HG03064 (cell line): ENCODE results near the gene OSBPL9.
"Not testable (repeated sequence)": the region's sequence is repeated elsewhere in the genome, so short reads cannot be mapped to it uniquely, and the experiment has no call there.

Experiments
- ATAC-seq: cut with Tn5 transposase; IDR thresholded peaks from one replicate; pipeline ENCODE4 v1.9.1; 2021; ENCODE audit warnings: low read depth; ENCODE audit not compliant: unreplicated experiment

The OSBPL9 gene

DNA sequence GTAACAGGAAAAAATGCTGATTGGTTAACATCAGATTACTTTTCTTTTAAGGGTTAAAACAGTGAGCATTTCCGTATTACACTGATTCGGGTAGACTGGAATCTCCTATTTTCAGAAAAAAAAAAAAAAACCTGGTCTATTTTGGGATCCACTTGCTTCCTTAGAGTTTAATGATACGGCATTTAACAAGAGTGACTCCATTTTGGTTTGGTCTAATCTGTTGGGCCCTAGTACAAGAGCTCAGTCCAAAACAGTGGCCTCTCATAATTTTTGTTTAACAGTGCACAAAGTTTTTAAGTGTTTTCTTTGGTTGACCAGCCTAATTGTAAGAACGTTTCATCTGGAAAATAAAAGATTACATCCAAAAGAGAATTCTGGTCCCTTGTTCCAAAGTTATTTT, 141.4 kb downstream of the OSBPL9 start:
- no peak for ATAC-seq

GRCh38 chr1:51760872-51761271, 144.0 kb downstream of the OSBPL9 start:
- no peak for ATAC-seq

DNA sequence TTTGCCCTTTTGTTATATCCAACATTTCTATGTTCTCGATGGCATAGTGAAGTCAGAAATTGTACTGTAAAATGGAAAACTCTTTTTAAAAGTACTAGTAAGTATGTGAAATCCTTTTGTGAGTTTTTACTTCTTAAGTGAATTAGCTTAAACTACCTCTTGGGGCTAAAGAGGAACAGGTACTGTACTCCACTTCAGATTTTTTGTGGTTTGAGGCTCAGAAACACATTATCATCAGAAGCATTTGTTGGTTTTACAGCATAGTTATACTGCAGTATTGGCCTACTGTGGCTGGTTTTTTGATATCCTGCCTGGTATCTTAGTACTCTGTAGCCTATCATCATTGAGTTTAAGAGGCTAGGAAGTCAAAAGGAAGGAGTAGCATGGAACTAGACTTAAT, 144.5 kb downstream of the OSBPL9 start:
- no peak for ATAC-seq

- ATAC-seq, result no peak
Observed at GRCh38 chr1:51768971-51769588, 152.2 kb downstream of the OSBPL9 start.

DNA sequence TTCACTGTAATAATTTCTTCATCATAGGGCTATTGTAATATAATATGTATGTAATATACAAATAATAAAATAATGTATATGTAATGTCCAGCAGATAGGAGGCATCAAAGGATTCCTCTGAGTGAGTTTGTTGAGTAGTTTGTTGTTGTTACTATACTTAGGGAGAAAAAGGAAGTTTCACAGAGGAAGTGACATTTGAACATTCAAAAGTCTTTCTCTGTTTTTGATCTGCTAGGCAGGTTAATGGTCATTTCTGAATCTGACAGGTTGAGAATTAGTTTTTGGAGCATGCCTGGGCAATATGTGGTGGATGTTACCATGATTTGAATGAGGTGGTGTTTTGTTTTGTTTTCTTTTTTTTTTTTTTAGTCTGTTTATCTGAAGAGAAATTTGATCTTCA, 159.5 kb downstream of the OSBPL9 start:
- ATAC-seq, result no peak

DNA sequence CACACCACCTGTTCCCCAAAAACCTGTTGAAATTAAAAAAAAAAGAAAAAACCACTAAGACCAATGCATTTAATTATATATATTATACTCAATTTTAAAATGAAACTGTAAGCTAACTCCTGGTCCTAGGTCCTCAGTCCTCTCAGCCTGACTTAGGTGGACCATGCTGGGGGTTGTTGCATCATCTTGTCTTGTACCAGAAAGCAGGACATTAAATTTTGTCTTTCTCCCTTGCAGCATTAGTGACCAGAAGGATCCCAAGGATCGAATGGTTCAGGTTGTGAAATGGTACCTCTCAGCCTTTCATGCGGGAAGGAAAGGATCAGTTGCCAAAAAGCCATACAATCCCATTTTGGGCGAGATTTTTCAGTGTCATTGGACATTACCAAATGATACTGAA, 164.0 kb downstream of the OSBPL9 start:
- no peak for ATAC-seq

DNA sequence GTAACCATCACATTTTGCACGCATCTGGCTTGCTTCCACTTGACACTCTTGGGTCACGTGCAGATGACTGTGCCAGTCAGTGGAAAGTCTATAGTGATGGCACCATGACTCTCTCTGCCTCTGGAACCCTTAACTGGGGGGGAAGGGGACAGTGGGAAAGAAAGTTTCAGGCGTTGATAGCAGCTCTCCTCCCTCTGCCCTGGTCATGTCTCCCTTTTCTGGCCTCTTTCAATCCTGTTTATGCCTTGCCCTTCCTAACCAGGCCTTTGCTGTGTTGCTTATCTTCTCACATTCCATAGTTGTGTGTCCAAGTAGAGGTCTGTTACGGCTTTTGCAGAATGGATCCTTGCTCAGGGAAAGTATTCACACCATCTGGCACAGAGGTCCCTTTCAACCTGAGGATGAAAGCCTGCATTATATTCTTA, 168.1 kb downstream of the OSBPL9 start:
- no peak for ATAC-seq

DNA sequence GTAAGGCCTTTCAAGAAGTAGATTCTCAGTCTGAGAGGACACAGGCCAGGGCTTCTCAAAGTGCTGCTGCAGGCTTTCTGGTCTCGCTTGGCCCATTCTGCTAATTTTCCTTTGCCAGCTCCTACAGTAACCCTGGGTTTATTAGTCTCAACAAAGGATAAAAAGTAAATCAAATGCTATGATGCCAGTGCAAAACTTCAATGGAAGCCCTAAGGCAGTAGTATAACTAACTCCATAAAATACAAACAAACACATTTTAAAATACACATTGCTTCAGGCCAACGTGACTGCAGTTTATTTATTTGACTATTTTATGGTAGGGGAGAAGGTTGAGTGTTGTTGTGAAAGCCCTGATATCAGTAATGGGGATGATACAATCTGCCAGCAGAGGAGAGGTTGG, 172.0 kb downstream of the OSBPL9 start:
- no peak for ATAC-seq

GRCh38 chr1:51789342-51789741, 172.4 kb downstream of the OSBPL9 start:
- no peak for ATAC-seq

DNA sequence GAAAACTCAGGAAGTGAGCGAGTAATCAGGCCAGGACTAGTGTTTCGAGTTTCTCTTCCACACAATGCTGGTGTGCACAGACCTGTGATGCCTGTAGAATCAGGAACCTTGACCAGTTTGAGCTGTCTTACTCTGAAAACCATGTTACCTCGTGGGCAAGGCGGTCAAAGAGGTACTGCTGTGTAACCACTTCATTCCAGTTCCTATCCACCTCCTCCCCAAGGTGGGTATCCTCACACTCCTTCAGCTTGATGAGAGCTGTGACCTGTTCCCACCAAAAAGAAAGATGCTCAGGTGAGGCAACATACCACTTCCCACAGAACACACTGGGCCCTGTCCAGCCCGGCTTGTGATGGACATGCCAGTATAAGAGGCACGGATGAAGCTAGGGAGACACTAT, 173.5 kb downstream of the OSBPL9 start:
- no peak for ATAC-seq

GRCh38 chr1:51791888-51792287, 175.0 kb downstream of the OSBPL9 start:
- ATAC-seq, result no peak

- ATAC-seq, result no peak
Observed at GRCh38 chr1:51792864-51793263, 176.0 kb downstream of the OSBPL9 start.

- ATAC-seq, result no peak
Observed at GRCh38 chr1:51794260-51794659, 177.4 kb downstream of the OSBPL9 start.

DNA sequence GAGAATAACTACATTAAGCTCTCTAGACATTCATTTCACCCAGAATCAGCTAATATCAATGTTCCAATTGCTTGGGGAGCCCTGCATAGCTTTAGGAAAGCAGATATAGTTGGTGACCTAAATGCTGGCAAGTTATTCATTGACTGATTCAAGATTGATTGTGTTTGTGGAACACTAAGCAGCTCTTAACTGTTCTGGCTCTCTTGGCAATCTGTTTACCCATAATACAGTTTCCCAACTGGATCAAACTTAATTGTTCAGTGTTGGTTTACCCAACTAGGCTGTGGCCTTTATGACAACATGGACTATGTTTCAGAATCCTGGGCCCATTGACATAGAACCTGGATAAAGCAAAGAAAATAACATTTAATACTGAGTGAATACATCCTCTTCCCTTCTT, 178.0 kb downstream of the OSBPL9 start:
- ATAC-seq, result no peak

DNA sequence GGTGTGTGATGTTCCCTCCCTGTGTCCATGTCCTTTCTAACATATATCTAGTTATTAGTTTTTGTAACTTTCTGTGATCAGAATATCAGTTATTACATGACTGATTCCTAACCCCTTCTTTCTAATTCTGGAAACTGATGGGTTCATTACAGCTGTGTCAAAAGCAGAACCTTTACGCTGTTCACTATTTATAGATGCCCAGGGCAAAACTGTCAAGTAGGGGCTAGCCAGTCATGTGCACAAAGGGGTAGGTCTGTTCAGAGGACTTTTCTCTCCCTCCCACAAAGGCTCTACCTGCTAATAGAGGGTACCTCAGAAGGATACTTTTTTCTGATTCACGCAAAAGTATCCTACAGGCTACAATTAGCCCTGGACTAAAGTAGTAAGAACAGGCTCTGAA, 182.5 kb downstream of the OSBPL9 start:
- no peak for ATAC-seq

DNA sequence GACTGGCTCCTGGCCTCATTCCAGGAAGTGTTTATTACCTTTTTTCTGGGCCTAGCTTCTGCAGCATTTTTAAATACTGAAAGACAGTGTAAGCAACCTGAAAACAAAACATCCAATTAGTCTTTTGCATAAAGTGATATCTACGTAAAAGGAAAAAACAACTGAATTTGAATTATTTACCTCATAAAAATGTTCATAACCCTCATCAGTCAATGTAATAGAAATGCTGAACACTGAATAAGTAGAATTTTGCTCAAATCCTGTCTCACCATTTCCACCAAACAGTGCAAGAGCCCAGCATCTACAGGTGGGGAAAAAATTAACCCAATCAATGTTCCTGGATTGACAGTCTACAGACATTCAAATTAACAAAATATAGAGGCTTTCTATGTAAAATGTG, 197.6 kb downstream of the OSBPL9 start:
- ATAC-seq, result no peak

DNA sequence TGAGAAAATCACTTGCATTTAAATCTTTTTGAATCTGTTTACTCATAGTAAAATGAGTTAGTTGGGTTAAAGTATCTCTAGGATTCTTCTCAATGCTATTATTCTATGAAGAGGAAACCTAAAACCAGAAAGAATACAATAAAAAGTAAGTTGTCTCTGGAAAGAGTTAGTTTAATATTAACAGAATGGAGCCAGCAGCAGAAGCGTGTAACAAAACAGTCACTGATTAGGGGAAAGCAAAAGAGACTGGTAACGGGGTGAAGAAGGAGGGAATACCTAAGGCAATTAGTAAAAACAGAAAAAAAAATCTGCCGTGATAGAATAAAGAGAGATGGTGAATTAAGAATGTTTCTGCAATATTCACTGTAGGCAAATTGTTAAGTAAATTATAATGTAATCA, 201.6 kb downstream of the OSBPL9 start:
- ATAC-seq, result no peak

GRCh38 chr1:51819021-51819420, 202.1 kb downstream of the OSBPL9 start:
- not testable (repeated sequence) for ATAC-seq

GRCh38 chr1:51819810-51820209, 202.9 kb downstream of the OSBPL9 start:
- no peak for ATAC-seq

- ATAC-seq, result no peak
Observed at GRCh38 chr1:51829058-51829457, 212.2 kb downstream of the OSBPL9 start.

DNA sequence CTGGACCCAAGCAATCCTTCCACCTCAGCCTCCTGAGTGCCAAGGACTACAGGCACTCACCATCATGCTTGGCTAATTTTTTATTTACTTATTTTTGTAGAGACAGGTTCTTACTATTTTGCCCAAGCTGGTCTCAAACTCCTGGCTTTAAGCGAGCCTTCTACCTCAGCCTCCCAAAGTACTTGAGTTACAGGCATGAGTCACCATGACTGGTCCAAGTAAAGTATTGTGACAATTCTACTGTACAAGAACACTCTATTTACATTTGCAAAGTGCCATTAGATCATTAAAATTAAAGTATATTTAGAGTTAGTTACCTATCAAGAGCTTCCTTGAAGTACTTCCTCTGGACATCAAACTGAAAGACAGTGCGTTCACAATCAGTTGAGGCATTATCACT, 216.8 kb downstream of the OSBPL9 start:
- no peak for ATAC-seq

DNA sequence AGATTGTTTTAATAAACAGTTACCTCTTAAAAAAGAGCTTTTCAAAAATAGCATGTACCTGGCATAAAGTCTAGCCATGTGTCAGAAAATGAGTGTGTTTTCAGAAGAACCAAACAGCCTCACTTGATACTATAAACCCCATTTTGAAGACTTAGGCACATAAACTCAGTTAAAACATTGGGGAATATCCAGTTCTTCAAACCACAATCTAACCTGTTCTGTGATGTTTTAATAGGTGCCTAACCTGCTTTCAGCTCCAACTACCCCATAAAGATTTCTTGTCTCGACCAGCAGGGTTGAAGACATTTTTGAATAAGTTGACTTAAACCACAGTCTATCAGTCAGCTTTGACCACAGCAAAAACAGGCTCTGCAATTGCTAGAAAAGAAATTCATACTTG, 220.4 kb downstream of the OSBPL9 start:
- no peak for ATAC-seq
